MM.1S (cell line): ENCODE data around the gene SYNJ1.

Experiments used
- CTCF ChIP-seq: fragments of 300-600 bp; sonication (generic); IDR thresholded peaks from 2 replicates; pipeline ENCODE4 v1.5.1; 2016; ENCODE audit warnings: antibody characterized with exemption, low read length, mixed read lengths
- EZH2 ChIP-seq: fragments of 300-600 bp; sonication (generic); optimal IDR thresholded peaks from 2 replicates; pipeline ENCODE3; 2017; ENCODE audit warnings: low read depth, mild to moderate bottlenecking, antibody characterized with exemption, low read length, mixed read lengths

GRCh38 chr21:32585042-32585710 lies 142.6 kb downstream of the SYNJ1 start, which contains the start of gene TCP10L:
- TF ChIP-seq CTCF (no peak), EZH2 (no peak)
